Muscle of back (tissue), 11 donors: Measurements from ENCODE around the gene DTNB. TPM values are rescaled to one million over a fixed set of nuclear protein-coding genes. Genes with fewer than 3 reads are reported as not detected.
"Not testable (repeated sequence)": the region's sequence is repeated elsewhere in the genome, so short reads cannot be mapped to it uniquely, and the experiment has no call there.

Experiments
- DNase-seq, 3 donors: peaks; one replicate each; pipeline versions ENCODE4 v3.0.0 to v3.0.0-alpha.2; 2013
- polyA plus RNA-seq, 10 donors: library from polyadenylated mRNA; unstranded; fragments of 120-200 nt; gene quantifications; one replicate each; pipeline ENCODE4 v1.2.1, GENCODE V29; 2013; ENCODE audit not compliant: insufficient read length in 10 of 10

DTNB gene
- polyA plus RNA-seq, 10 donors: 3.5 to 9.1 (median 5.5) TPM

DNA sequence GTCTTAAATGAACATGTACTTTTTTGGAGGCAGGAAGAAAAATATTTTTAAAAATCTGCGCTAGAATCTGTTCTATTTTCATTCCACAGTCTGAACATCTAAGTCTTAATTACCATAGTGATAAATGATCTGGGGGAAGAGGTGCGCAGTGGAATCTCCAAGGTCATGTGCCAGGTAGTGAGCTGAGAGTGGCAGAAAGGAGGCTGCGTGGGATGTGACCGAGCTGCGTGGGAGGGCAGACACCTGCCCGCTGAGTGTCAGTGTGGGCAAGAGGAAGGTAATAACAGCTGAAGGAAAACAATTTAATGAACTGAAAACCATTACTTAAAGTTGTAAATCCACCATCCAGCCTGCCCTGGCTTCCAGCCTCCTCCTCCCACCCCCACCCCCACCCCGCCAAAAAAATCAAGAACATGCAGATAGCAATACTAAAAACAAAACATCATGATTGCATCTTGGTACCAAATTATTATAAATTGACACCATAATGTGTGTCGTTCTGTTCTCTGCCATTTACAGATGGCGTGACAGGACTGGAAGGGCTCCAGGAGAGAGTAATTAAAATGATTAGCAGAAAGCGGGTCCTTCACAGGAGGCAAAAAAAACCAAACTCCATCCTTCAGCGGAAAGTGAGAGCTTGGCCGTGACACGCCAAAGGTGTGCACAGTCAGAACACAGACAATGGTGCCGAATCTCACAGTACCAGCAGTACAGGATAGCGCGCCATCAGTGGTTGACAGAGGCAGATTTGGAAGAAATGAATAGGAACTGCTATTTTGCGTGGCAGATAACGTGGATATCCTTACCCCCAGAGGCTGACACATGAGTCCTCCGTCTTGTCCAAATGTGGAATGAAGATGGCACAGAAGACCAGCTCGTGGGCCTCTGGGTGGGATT is 11.4 kb upstream of the DTNB start:
- DNase-seq: no peak

DNA sequence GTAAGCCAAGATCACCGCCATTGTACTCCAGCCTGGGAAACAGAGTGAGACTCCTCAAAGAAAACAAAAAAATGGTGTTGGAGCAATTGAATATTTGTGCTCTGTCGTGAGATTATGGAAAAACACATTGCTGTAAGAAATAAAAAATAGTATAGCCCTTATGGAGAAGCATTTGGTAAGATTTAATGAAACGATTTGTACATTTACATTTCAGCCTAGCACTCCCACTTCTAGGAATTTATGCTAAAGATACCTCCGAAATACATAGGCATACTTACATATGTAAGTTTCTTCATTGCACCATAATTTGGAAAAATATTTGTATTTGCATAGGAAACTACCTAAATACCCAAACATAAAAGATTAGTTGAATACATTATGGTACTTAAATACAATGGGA is 8.7 kb upstream of the DTNB start:
- no peak for DNase-seq

DNA sequence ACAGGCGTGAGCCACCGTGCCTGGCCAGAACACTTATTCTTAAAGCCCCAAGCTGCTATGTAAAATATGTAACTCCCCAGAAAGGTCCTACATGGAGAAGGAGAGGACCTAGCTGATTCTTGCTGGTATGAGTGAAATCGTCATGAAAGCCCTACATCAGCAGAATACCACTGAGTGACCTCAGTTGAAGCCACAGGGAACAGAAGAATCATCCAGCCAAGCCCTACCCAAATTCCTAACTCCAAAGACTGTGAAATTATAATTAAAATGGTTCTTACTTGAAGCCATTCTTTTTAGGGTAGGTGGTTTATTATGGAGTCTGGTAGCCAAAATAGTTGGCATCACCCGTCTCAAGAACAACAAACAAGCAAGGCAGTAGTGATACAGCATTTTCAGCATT is 4.5 kb upstream of the DTNB start:
- DNase-seq: no peak

DNA sequence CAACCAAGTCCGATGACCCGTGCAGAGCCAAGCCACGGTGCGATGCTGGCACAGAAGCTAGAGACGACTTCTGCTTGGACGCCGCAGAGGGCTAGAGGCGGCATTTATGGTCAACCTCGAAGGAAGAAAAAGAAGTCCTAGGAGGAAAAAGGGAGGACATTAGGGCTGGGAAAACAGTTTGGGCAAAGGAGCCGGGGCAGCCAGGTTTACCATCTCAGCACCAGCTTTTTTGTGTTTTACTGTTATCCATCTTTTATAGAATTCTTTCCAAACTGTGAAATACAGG is 643 bp upstream of the DTNB start:
- DNase-seq: peak in 1 of 3 donors; percentile 34

DNA sequence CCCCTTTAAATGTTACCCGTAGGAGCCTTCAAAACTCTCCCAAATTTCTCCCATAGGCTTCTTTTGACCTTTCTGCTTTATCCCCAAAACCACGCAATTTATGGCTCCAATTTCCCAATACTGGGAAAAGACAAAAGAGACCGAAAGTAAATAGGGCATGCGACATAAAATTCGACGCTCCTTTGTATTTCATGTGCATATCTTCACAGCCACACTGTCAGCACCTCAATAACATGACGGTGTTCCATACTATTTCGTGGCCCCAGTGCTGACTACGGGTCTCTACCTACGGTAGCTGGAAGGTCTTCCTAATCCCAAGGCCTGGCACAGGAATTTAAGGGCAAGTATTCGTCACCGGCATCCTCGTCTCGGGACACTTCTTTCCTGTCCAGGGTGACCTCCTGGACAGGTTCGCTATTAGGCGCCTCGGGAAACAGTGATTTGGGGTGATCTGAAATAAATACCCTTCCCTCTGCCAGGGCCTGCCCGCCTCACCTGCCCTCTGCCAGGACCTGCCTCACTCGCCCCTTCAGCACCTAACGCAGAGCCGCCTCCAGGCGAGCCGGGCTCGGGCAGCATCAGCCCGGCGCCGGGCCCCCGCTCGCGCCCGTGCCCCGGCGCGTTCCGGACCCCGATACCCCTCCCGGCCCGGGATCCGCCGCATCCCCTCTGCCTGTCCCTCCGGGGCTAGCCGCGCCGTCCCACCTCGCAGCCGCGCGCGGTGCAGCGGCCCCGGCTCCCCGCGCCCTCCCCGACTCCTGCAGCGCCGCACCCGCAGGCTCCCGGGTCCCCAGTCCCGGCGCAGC is 680 bp downstream of the DTNB start:
- DNase-seq: peak in 1 of 3 donors; percentile 36

- DNase-seq: no peak
Measured at GRCh38 chr2:25671622-25672021, 1.8 kb downstream of the DTNB start.

GRCh38 chr2:25669520-25669919 is 3.9 kb downstream of the DTNB start:
- DNase-seq: no peak

DNA sequence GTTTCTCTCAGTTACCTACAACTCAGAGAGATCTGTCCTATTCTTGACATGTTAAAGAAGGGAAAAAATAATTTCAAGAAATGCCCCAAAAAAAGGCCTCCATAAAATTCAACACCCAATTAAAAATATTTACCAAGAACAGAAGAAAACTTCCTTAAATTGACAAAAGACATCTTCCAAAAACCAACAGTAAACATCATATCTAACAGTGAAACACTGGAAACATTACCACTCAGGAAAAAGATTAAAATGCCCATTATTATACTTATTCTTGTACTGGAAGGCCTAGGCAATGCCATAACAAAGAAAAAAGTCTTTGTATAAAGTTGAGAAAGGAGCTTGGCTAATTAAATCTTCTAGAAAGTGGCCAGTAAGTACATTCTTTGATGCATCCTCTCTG is 7.2 kb downstream of the DTNB start:
- no peak for DNase-seq

- DNase-seq: not testable (repeated sequence)
Measured at GRCh38 chr2:25665429-25665828, 7.9 kb downstream of the DTNB start.

DNA sequence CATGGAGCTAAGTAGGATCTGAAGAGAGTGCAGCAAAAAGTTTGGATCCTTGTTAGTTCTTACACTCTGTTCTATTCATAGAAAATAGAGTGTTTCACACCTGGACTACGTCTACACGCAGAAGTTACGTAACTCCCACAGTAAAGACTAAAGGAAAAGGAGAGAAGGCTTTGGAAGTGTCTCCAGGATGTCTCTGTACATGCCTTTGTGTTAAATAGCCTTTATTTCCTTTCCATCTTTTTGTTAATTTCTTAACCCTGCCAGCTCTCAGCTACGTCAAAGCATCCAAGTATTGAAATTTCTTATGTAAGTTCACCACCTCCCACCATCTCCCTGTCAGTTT is 8.4 kb downstream of the DTNB start:
- DNase-seq: no peak

DNA sequence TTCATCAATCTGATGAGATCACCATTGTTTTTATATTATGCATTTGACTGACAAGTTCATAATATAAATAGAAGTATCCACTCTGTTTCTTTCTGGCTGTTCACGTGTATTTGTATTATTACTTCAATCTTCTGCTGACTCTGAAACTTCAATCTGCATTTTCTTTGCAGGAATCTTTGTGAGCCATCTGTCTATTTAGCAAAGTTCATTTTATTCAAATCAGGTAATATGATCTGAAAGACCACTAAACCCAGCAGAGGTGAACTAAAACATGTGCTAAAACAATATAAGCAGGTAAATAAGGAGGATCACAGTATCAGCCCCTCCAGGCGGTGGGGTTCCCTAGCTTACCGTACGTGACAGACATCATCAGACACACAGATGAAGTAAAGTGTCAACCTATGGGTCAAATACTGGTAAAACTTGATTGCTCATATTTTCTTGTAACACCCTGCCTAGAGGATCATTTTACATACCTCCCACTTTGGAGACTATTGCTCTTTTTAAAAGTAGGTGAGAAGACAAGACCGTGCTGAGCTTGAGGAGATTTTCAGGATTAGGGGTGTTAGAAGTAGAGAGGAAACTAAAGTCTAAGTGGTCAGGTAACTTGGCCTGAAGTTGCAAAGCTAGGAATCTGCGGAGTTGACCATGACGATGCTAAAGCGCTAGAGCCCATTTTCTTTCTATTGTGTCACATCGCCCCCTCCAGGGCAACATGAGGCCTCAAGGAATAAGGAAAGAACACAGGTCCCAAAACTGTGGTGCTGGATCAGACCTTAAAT is 9.0 kb downstream of the DTNB start:
- peak; percentile 51 to 79 (median 65) for DNase-seq

GRCh38 chr2:25655316-25655715 is 18.1 kb downstream of the DTNB start:
- no peak for DNase-seq

- DNase-seq: no peak
Measured at GRCh38 chr2:25654801-25655200, 18.6 kb downstream of the DTNB start.

DNA sequence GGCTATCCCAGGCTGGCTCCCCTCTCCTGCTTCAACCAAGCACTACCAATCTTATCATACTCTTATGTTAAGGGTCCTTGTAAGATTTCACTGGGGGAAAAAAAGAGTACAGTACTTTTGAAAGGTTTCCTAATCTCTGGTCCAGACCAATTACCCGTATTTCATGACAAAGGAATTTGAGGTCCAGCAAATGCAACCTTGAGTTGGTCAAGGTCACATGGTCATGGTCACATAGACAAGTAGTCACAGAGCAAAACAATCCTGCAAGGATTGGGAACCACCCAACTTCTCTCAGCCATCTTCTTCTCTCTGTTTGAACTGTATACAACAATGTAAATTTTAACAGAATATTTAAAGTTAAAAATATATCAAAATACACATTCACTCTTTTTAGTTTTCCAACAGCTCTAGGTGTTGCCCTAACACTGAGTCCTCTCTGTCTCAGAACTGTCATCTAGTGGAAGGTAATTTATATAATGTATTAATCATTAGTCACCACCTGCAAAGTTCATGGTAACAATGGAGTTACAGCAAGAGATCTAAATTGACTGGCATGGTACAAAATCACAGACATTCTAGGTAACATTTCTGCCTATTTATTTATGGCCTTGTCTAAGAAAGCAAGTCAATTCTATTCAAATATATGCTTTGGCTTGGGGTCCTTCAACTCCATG is 21.5 kb downstream of the DTNB start:
- no peak for DNase-seq

DNA sequence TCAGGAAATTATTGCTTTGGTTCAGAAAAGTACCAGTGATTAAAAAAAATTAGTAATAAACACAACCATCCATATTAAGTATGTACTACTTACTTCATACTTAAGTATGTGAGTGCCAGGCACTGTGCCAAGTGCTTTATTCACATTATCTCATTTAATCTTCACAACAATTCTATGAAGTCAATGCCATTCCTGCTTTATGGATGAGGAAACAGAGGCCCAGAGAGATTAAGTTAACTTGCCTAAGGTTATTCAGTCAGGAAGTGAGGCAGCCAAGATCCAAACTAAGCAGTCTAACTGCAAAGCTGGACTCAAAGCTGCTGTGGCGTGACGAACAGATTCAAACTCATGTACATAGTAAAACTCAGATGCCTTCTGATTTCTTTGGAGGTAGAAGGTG is 22.3 kb downstream of the DTNB start:
- DNase-seq: no peak

DNA sequence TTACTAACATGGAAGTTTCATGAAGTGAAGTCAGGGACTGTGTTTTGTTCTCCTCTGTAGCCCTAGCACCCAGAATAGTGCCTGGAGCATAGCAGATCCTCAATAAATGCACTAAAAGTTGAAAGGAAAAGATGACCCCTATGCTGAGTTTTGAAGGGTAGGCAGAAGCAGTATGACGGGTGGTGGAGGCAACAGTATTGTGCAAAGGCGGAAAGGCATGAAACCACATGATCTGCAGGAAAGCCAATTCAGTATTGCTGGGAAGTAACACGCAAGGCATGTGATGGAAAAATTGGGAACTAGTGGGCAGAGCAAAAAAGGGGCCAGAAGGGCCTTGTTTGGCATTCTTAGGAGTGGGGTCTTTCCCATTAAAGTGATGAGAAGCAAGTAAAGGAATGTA is 23.1 kb downstream of the DTNB start:
- DNase-seq: peak in 2 of 3 donors; percentile 3 to 21

DNA sequence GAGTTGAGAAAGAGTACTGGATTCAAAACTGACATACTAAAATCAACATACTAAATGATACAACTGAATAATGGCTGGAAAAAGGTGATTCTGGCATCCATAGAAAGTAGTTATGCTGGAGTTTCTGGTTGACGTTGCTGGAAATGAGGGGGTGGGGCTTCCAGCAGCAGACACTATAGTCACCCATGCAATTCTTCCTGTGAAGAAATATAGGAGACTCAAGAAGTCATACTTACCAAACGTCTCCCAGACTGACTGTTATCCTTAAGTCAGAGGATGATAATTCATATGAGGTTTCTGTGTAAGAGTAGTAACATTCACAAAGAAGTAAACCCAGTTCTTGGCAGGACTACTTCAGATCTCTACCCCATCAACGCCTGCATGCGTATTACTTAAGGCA is 23.6 kb downstream of the DTNB start:
- DNase-seq: no peak

- DNase-seq: no peak
Measured at GRCh38 chr2:25642298-25642697, 31.1 kb downstream of the DTNB start.

GRCh38 chr2:25639696-25640095 is 33.7 kb downstream of the DTNB start:
- no peak for DNase-seq

DNA sequence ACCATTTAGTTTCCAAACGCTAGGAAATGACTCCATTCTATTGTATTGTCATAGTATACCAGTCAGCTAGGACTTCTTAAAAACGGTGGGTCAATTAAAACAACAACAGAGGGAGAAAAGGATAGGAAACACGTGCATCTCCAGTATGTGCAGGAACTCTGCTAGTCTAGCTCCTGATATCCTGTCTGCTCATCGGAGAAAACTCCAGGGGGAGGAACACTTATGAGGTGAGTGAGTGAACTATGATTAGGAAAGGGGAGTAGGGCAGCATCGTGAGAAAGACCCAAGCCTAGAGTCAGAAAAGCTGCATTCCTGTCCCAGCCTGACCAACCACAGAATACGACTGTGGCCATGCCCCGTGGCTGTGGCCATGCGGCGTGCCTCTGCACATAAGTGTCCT is 34.2 kb downstream of the DTNB start:
- no peak for DNase-seq

DNA sequence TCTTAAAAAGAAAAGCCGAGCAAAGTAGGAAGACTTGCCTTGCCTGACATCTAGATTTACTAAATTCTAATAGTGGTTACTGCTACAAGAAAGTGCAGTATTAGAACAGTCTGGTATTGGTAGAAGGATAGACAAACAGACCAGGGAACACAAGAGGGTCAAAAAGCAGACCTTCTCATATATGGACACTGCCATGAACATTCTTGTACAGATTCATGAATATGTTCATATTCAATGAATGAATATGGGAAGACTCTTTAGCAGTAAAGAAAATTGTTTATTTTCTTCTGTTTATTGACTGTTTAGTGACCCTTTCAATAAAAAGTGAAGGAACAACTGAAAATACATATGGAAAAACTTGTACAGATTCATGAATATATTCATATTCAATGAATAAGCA is 37.6 kb downstream of the DTNB start:
- no peak for DNase-seq

- not testable (repeated sequence) for DNase-seq
Measured at GRCh38 chr2:25633801-25634200, 39.6 kb downstream of the DTNB start.
